ENCODE data around the gene KRTAP10-12. TPM values are rescaled to one million over a fixed set of nuclear protein-coding genes. Genes with fewer than 3 reads are reported as not detected.

Gene KRTAP10-12
- total and polyA plus RNA-seq, 2 experiments from 2014 or later, result not detected

GRCh38 chr21:44692798-44693512 is 4.0 kb upstream of the KRTAP10-12 start:
- 48% methylated on average over 2 of the region's 2 CpGs for WGBS (ENCODE audit: low lambda C conversion rate, missing lambda C conversion rate)
- Histone ChIP-seq H3K27ac (no peak overlapping the region), H3K4me3 (no peak overlapping the region), H3K79me2 (no peaks in the 10 kb centered on the region), H3K9me3 (ENCODE audit: low read depth) (peaks cover 8% of the 10 kb centered on the region), H3K27me3 (peaks cover 8% of the 10 kb centered on the region), H4K20me1 (ENCODE audit: insufficient read depth, poor library complexity, severe bottlenecking) (no peaks in the 10 kb centered on the region), H3K4me2 (no peak overlapping the region), H3K9me2 (replicated peaks; ENCODE audit: insufficient read depth) (no peaks in the 10 kb centered on the region), H3K36me3 (replicated peaks; ENCODE audit: insufficient read depth, low read depth) (no peaks in the 10 kb centered on the region), H3K4me1 (ENCODE audit: insufficient read depth) (no peaks in the 10 kb centered on the region), H2AFZ (no peak overlapping the region)
- no peak for DNase-seq (ENCODE audit: low spot score)
- TF ChIP-seq EZH2phosphoT487 (IDR thresholded peaks at IDR 0.05; ENCODE audit: low read depth, severe bottlenecking, unreplicated experiment) (no peak), CTCF (IDR thresholded peaks at IDR 0.05; ENCODE audit: poor library complexity) (no peak), EZH2 (IDR thresholded peaks at IDR 0.05; ENCODE audit: borderline replicate concordance) (no peak)

- TF ChIP-seq EZH2phosphoT487 (IDR thresholded peaks at IDR 0.05; ENCODE audit: low read depth, severe bottlenecking, unreplicated experiment) (no peak), CTCF (IDR thresholded peaks at IDR 0.05; ENCODE audit: poor library complexity) (no peak), EZH2 (IDR thresholded peaks at IDR 0.05; ENCODE audit: borderline replicate concordance) (no peak)
- Histone ChIP-seq H3K4me3 (no peak overlapping the region), H3K79me2 (no peaks in the 10 kb centered on the region), H2AFZ (no peak overlapping the region), H3K36me3 (replicated peaks; ENCODE audit: insufficient read depth, low read depth) (no peaks in the 10 kb centered on the region), H3K27ac (no peak overlapping the region), H4K20me1 (ENCODE audit: insufficient read depth, poor library complexity, severe bottlenecking) (no peaks in the 10 kb centered on the region), H3K9me3 (ENCODE audit: low read depth) (peaks cover 8% of the 10 kb centered on the region), H3K27me3 (peaks cover 17% of the 10 kb centered on the region), H3K4me1 (ENCODE audit: insufficient read depth) (peaks cover 3% of the 10 kb centered on the region), H3K4me2 (no peak overlapping the region), H3K9me2 (replicated peaks; ENCODE audit: insufficient read depth) (no peaks in the 10 kb centered on the region)
- DNase-seq (ENCODE audit: low spot score), result no peak
- 82% methylated on average over 11 of the region's 11 CpGs for WGBS (ENCODE audit: low lambda C conversion rate, missing lambda C conversion rate)
Observed at GRCh38 chr21:44694776-44695175, 2.2 kb upstream of the KRTAP10-12 start.

GRCh38 chr21:44695184-44695583 is 1.8 kb upstream of the KRTAP10-12 start:
- H4K20me1 ChIP-seq (ENCODE audit: insufficient read depth, poor library complexity, severe bottlenecking), result no peaks in the 10 kb centered on the region
- H3K9me3 ChIP-seq (ENCODE audit: low read depth), result peaks cover 8% of the 10 kb centered on the region
- DNase-seq (ENCODE audit: low spot score), result no peak

More at GRCh38 chr21:44695184-44695583, 1.8 kb upstream of the KRTAP10-12 start:
- no peaks in the 10 kb centered on the region for H3K79me2 ChIP-seq
- no peak overlapping the region for H3K4me3 ChIP-seq
- TF ChIP-seq CTCF (IDR thresholded peaks at IDR 0.05; ENCODE audit: poor library complexity) (no peak), EZH2phosphoT487 (IDR thresholded peaks at IDR 0.05; ENCODE audit: low read depth, severe bottlenecking, unreplicated experiment) (no peak), EZH2 (IDR thresholded peaks at IDR 0.05; ENCODE audit: borderline replicate concordance) (no peak)
- H2AFZ ChIP-seq, result no peak overlapping the region
- H3K4me2 ChIP-seq, result no peak overlapping the region
- peaks cover 3% of the 10 kb centered on the region for H3K4me1 ChIP-seq (ENCODE audit: insufficient read depth)
- WGBS (ENCODE audit: low lambda C conversion rate, missing lambda C conversion rate), result 78% methylated on average over 8 of the region's 8 CpGs
- H3K36me3 ChIP-seq (replicated peaks; ENCODE audit: insufficient read depth, low read depth), result no peaks in the 10 kb centered on the region
- H3K9me2 ChIP-seq (replicated peaks; ENCODE audit: insufficient read depth), result no peaks in the 10 kb centered on the region
- H3K27ac ChIP-seq, result no peak overlapping the region
- H3K27me3 ChIP-seq, result peaks cover 18% of the 10 kb centered on the region
